HEK293T (cell line): ENCODE results near the gene RLBP1.

Experiments used
- CTCF ChIA-PET: fragments of 350-600 bp; formaldehyde crosslinking; extraction: SDS; loops from one replicate; lab custom pipeline; 2021; ENCODE audit warnings: antibody characterized with exemption, inconsistent platforms; lab: Yijun Ruan, JAX
- POLR2A ChIA-PET: fragments of 350-600 bp; formaldehyde crosslinking; extraction: SDS; loops from one replicate; lab custom pipeline; 2020; ENCODE audit warnings: antibody characterized with exemption, inconsistent platforms; lab: Yijun Ruan, JAX
- DNase-seq: peaks from one replicate; pipeline ENCODE4 v3.0.0; 2012; ENCODE audit warnings: mixed read lengths; ENCODE audit errors: extremely low spot score
- ARNT ChIP-seq: fragments of 450-650 bp; IDR thresholded peaks from 2 replicates; pipeline ENCODE4 v1.6.1; 2017; ENCODE audit warnings: mild to moderate bottlenecking
- BHLHE40 ChIP-seq: fragments of 450-650 bp; IDR thresholded peaks from 2 replicates; pipeline ENCODE4 v1.6.1; 2016; ENCODE audit warnings: mild to moderate bottlenecking, moderate library complexity, borderline replicate concordance
- ELF4 ChIP-seq: fragments of 450-650 bp; IDR thresholded peaks from 2 replicates; pipeline ENCODE4 v1.6.1; 2017; ENCODE audit warnings: antibody characterized with exemption
- FOXA1 ChIP-seq: fragments of 450-650 bp; IDR thresholded peaks from 2 replicates; pipeline ENCODE4 v1.6.1; 2016; ENCODE audit warnings: mild to moderate bottlenecking
- FOXK2 ChIP-seq: fragments of 450-650 bp; IDR thresholded peaks from 2 replicates; pipeline ENCODE4 v1.6.1; 2016; ENCODE audit warnings: mild to moderate bottlenecking
- FOXM1 ChIP-seq: fragments of 450-650 bp; IDR thresholded peaks from 2 replicates; pipeline ENCODE4 v1.6.1; 2017; ENCODE audit warnings: mild to moderate bottlenecking, borderline replicate concordance
- HDGF ChIP-seq: fragments of 450-650 bp; IDR thresholded peaks from 2 replicates; pipeline ENCODE4 v1.6.1; 2017; ENCODE audit warnings: antibody characterized with exemption, borderline replicate concordance
- L3MBTL2 ChIP-seq: fragments of 450-650 bp; conservative IDR thresholded peaks from 2 replicates; pipeline ENCODE4 v1.6.1; 2016; ENCODE audit warnings: mild to moderate bottlenecking
- LEF1 ChIP-seq: fragments of 450-650 bp; IDR thresholded peaks from 2 replicates; pipeline ENCODE4 v1.6.1; 2017; ENCODE audit warnings: mild to moderate bottlenecking, borderline replicate concordance
- NFRKB ChIP-seq: fragments of 450-650 bp; IDR thresholded peaks from 2 replicates; pipeline ENCODE4 v1.6.1; 2016; ENCODE audit warnings: mild to moderate bottlenecking, moderate library complexity
- PKNOX1 ChIP-seq: fragments of 450-650 bp; IDR thresholded peaks from 2 replicates; pipeline ENCODE4 v1.6.1; 2016
- SP1 ChIP-seq: fragments of 450-650 bp; IDR thresholded peaks from 2 replicates; pipeline ENCODE4 v1.6.1; 2017
- SUZ12 ChIP-seq: fragments of 450-650 bp; IDR thresholded peaks from 2 replicates; pipeline ENCODE4 v1.6.1; 2016; ENCODE audit warnings: mild to moderate bottlenecking
- ZNF384 ChIP-seq: fragments of 450-650 bp; IDR thresholded peaks from 2 replicates; pipeline ENCODE4 v1.6.1; 2016

RLBP1 gene

DNA sequence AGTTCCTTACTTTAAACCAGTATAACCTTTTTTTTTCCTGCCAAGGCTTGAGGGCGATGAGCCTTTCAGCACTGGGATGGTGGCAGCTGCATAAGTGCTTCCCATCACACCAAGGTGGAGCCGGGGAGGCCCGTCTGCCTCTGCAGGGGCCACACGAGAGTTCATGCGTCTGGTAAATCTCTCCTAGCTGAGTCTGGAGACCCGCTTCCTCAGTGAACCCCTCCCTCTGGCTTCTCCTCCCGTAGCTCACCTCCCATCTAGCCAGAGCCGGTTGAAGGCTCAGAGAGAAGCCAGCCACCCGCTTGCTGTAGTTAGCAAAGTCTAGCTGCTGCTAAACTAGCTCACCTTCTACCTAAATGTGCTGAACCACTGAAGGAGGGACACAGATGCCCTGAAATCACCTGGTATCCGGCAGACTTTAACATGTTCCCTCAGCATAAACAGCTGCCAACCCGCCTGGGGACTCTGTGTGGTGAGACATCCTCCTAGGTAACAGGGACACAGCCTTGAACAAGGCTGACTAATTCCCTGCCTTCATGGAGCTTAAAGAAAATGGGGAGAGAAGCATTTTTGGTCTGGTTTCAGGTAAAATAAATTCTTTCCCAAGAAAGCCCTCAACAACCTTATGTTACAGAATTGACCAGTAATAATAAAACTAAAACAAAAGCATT is 42.9 kb downstream of the RLBP1 start:
- ChIA-PET POLR2A (no interaction called here), CTCF (interaction anchor here (0.6 to 8.6 kb wide), 19 partner anchors 9 to 1839 kb away, joined by 3 to 91 read pairs (median 4); no protein-coding TSS in a partner anchor)
- no peak for DNase-seq
- no peak for TF ChIP-seq HDGF
- TF ChIP-seq SUZ12, result no peak
- TF ChIP-seq NFRKB, result no peak
- no peak for TF ChIP-seq FOXA1
- no peak for TF ChIP-seq BHLHE40
- TF ChIP-seq ELF4, result no peak
- TF ChIP-seq FOXM1, result no peak

DNA sequence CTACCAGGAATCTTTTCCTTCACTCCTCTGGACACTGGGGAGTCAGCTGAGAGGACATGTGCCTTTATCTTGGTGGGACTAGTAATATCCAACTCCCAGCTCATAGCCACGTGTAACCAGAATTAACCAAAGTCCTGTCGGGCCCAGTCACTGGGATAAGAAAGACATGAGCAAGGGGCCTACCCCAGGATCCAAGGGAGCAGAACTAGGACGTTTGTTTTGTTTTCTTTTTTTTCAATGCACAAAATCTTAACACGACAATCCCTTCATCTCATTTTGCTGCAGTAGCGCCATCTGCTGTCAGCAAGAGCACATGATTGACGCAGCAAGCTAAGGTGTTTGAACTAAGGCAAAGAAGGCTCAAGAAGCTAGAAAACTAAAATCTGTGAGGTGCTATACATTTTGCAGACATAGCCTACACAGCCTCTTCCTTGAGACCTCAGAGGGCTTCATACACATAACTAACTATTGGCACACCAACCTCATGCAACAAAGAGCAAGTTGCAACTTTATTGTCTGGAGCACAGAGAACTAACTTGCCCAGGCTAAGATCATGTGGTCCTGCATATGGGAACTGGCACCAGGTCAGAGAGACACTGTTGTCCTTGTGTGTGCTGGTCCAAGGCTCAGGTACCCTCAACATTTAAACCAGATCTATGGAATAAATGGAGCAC is 43.6 kb downstream of the RLBP1 start:
- ChIA-PET CTCF (interaction anchor here (0.6 to 8.6 kb wide), 28 partner anchors 9 to 1840 kb away, joined by 3 to 91 read pairs (median 4); no protein-coding TSS in a partner anchor), POLR2A (no interaction called here)
- peak; percentile 75 for DNase-seq
- peak; percentile 95 for TF ChIP-seq PKNOX1
- no peak for TF ChIP-seq NFRKB
- peak; percentile 84 for TF ChIP-seq ZNF384

DNA sequence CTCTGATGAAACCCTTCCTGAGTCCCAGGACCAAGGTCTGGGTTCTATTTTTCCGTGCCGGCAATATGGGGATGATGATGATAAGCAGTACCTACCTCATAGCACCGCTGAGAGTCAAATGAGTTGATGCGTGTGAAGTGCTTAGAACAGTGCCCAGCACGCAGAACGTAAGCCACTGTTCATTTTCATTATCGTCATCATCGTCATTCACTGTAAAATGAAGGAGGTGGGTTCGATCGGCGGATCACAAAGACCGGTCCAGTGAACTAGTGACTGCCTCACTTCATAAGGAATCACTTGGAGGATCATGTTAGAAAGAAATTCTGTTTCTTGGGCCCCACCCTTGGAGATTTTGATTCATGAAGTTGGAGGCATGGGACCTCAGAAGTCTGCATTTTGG is 44.3 kb downstream of the RLBP1 start:
- TF ChIP-seq NFRKB (no peak), HDGF (no peak), ARNT (no peak), LEF1 (no peak), FOXK2 (no peak), FOXA1 (no peak), SUZ12 (no peak), ELF4 (no peak), BHLHE40 (no peak), FOXM1 (no peak), PKNOX1 (no peak), L3MBTL2 (no peak), SP1 (no peak)
- POLR2A ChIA-PET, result no interaction called here
- no peak for DNase-seq
- CTCF ChIA-PET, result interaction anchor here (0.7 to 8.6 kb wide), 25 partner anchors 10 to 308 kb away, joined by 3 to 91 read pairs (median 4); no protein-coding TSS in a partner anchor

GRCh38 chr15:89175617-89176191 is 45.7 kb downstream of the RLBP1 start:
- no peak for DNase-seq
- ChIA-PET CTCF (interaction anchor here (1.0 to 8.6 kb wide), 3 partner anchors 8 to 157 kb away, joined by 3 to 91 read pairs (median 3); no protein-coding TSS in a partner anchor), POLR2A (no interaction called here)
- TF ChIP-seq LEF1, result no peak
- no peak for TF ChIP-seq PKNOX1
- no peak for TF ChIP-seq ARNT
- no peak for TF ChIP-seq FOXK2
- no peak for TF ChIP-seq NFRKB
- TF ChIP-seq SP1, result no peak
- TF ChIP-seq HDGF, result no peak
- TF ChIP-seq L3MBTL2, result no peak
- TF ChIP-seq ZNF384, result no peak
- TF ChIP-seq FOXA1, result no peak
- TF ChIP-seq ELF4, result no peak

GRCh38 chr15:89174476-89174875 is 46.9 kb downstream of the RLBP1 start:
- no peak for DNase-seq

More at GRCh38 chr15:89174476-89174875, 46.9 kb downstream of the RLBP1 start:
- ChIA-PET CTCF (interaction anchor here (0.9 to 8.6 kb wide), 3 partner anchors 45 to 116 kb away, joined by 4 to 91 read pairs (median 5); partner anchors contain the start of gene ABHD2), POLR2A (interaction anchor here (1.0 kb wide), 1 partner anchor 35 kb away, joined by 4 read pairs; no protein-coding TSS in a partner anchor)
- TF ChIP-seq FOXM1 (no peak), SUZ12 (no peak), ZNF384 (no peak), PKNOX1 (no peak), SP1 (no peak), FOXK2 (no peak), BHLHE40 (no peak), L3MBTL2 (no peak), FOXA1 (no peak), ARNT (no peak), NFRKB (no peak), HDGF (no peak), ELF4 (no peak), LEF1 (no peak)
